ENCODE measurements around the gene APOC3.
"Not testable (repeated sequence)": the region's sequence is repeated elsewhere in the genome, so short reads cannot be mapped to it uniquely, and the experiment has no call there.

APOC3 gene

DNA sequence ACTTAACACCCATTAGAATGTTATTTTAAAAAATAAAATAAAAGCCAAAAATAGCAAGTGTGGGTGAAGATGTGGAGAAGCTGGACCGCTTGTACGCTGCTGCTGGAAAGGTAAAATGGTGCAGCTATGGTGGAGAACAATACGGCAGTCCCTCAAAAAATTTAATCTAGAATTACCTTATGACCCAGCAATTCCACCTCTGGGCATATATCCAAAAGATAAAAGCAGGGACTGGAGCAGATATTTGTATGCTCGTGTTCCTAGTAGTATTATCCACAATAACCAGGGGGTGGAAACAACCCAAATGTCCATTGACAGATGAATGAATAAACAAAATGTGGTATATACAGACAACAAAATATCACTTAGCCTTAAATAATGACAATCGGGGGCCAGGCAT is 31.9 kb upstream of the APOC3 start:
- peaks cover 15% of the 10 kb centered on the region; the same call in 1 of the 2 replicates for H3K27me3 ChIP-seq (ENCODE audit: low read depth, low read length)
- H3K79me2 ChIP-seq (ENCODE audit: low read length) = no peaks in the 10 kb centered on the region
- no peak overlapping the region for H3K4me2 ChIP-seq (ENCODE audit: low read length)
- no peaks in the 10 kb centered on the region for H3K36me3 ChIP-seq (replicated peaks; ENCODE audit: low read depth, low read length)
- H3K27ac ChIP-seq (ENCODE audit: low read length) = no peak overlapping the region
- H3K9me3 ChIP-seq (ENCODE audit: insufficient read depth, low read length) = no peaks in the 10 kb centered on the region
- peaks cover 3% of the 10 kb centered on the region; the same call in 1 of the 2 replicates for H3K4me1 ChIP-seq (ENCODE audit: low read length)
- H3K9ac ChIP-seq (ENCODE audit: low read length) = no peak overlapping the region
- H3K4me3 ChIP-seq (ENCODE audit: low read length) = no peak overlapping the region
- no peak overlapping the region for H2AFZ ChIP-seq (ENCODE audit: low read depth, low read length)
- TF ChIP-seq EZH2phosphoT487 (IDR thresholded peaks at IDR 0.05; ENCODE audit: low read depth) (no peak), CTCF (IDR thresholded peaks at IDR 0.05; ENCODE audit: low read depth, low read length) (no peak)
- H4K20me1 ChIP-seq (ENCODE audit: insufficient read depth, low read length) = no peaks in the 10 kb centered on the region

- Histone ChIP-seq H3K27me3 (ENCODE audit: low read depth, low read length) (peaks cover 15% of the 10 kb centered on the region; the same call in 1 of the 2 replicates), H3K27ac (ENCODE audit: low read length) (no peak overlapping the region), H3K4me3 (ENCODE audit: low read length) (no peak overlapping the region), H3K9me3 (ENCODE audit: insufficient read depth, low read length) (no peaks in the 10 kb centered on the region), H3K4me1 (ENCODE audit: low read length) (peaks cover 3% of the 10 kb centered on the region; the same call in 1 of the 2 replicates), H3K79me2 (ENCODE audit: low read length) (no peaks in the 10 kb centered on the region), H2AFZ (ENCODE audit: low read depth, low read length) (no peak overlapping the region), H3K9ac (ENCODE audit: low read length) (no peak overlapping the region), H3K36me3 (replicated peaks; ENCODE audit: low read depth, low read length) (no peaks in the 10 kb centered on the region), H4K20me1 (ENCODE audit: insufficient read depth, low read length) (no peaks in the 10 kb centered on the region), H3K4me2 (ENCODE audit: low read length) (no peak overlapping the region)
- no peak for TF ChIP-seq CTCF (IDR thresholded peaks at IDR 0.05; ENCODE audit: low read depth, low read length)
- no peak for TF ChIP-seq EZH2phosphoT487 (IDR thresholded peaks at IDR 0.05; ENCODE audit: low read depth)
Observed at GRCh38 chr11:116798368-116798767, 31.3 kb upstream of the APOC3 start.

DNA sequence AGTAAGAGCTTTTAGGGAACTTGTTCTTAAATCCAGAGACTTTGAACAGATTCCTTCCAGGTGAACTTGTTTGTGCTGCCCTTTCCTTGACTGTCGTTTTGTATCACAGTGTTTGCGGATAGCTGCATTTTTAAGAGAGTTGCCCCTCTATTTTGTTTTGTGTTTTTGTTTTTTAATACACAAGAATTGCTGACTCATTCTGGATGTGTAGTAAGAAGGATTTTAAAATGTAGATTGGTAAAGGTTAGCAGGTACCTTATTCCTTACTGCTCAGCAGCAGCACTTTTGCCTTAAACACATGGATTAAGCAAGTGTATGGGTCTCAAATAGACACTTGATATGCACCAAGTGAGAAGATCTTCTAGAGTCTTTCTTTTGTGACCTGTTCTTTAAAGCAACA is 29.1 kb upstream of the APOC3 start:
- Histone ChIP-seq H3K4me1 (ENCODE audit: low read length) (peaks cover 3% of the 10 kb centered on the region; the same call in 1 of the 2 replicates), H3K36me3 (replicated peaks; ENCODE audit: low read depth, low read length) (no peaks in the 10 kb centered on the region), H2AFZ (ENCODE audit: low read depth, low read length) (no peak overlapping the region), H3K9ac (ENCODE audit: low read length) (no peak overlapping the region), H3K79me2 (ENCODE audit: low read length) (no peaks in the 10 kb centered on the region), H3K4me3 (ENCODE audit: low read length) (no peak overlapping the region), H3K4me2 (ENCODE audit: low read length) (no peak overlapping the region), H3K9me3 (ENCODE audit: insufficient read depth, low read length) (no peaks in the 10 kb centered on the region), H3K27ac (ENCODE audit: low read length) (no peak overlapping the region), H3K27me3 (ENCODE audit: low read depth, low read length) (peaks cover 15% of the 10 kb centered on the region; the same call in 1 of the 2 replicates), H4K20me1 (ENCODE audit: insufficient read depth, low read length) (no peaks in the 10 kb centered on the region)
- TF ChIP-seq EZH2phosphoT487 (IDR thresholded peaks at IDR 0.05; ENCODE audit: low read depth) (no peak), CTCF (IDR thresholded peaks at IDR 0.05; ENCODE audit: low read depth, low read length) (no peak)

GRCh38 chr11:116801662-116802061 is 28.0 kb upstream of the APOC3 start:
- H3K4me1 ChIP-seq (ENCODE audit: low read length); H3K9me3 ChIP-seq (ENCODE audit: insufficient read depth, low read length); H4K20me1 ChIP-seq (ENCODE audit: insufficient read depth, low read length); H3K9ac ChIP-seq (ENCODE audit: low read length); H3K4me3 ChIP-seq (ENCODE audit: low read length); H3K4me2 ChIP-seq (ENCODE audit: low read length); H3K27ac ChIP-seq (ENCODE audit: low read length); H3K36me3 ChIP-seq (replicated peaks; ENCODE audit: low read depth, low read length); H2AFZ ChIP-seq (ENCODE audit: low read depth, low read length); H3K79me2 ChIP-seq (ENCODE audit: low read length): not testable (repeated sequence)
- peaks cover 15% of the 10 kb centered on the region; the same call in 1 of the 2 replicates for H3K27me3 ChIP-seq (ENCODE audit: low read depth, low read length)

DNA sequence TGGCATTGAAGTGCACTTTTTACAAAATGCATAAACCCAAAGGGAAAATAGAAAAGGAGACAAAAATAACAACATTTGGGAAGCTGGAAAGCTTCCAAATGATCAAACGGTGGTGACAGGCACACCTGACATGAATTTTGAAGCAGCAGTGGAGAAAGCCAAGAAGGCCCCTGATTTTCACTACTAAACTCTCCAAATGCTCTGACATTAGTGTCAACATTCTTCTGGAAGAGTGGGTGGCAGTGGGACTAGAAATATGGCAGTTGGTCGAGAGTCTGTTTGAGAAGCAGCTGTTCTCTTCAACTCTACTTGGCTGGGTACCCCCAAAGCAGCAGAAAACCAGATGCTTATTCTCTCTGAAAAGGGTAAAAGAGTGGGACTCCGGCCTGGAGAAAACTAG is 25.7 kb upstream of the APOC3 start:
- Histone ChIP-seq H3K27ac (ENCODE audit: low read length) (no peak overlapping the region), H3K9me3 (ENCODE audit: insufficient read depth, low read length) (no peaks in the 10 kb centered on the region), H3K79me2 (ENCODE audit: low read length) (no peaks in the 10 kb centered on the region), H3K36me3 (replicated peaks; ENCODE audit: low read depth, low read length) (no peaks in the 10 kb centered on the region), H3K27me3 (ENCODE audit: low read depth, low read length) (peaks cover 12% of the 10 kb centered on the region; the same call in 1 of the 2 replicates), H3K4me1 (ENCODE audit: low read length) (no peaks in the 10 kb centered on the region), H3K4me2 (ENCODE audit: low read length) (no peak overlapping the region), H3K9ac (ENCODE audit: low read length) (no peak overlapping the region), H3K4me3 (ENCODE audit: low read length) (no peak overlapping the region), H2AFZ (ENCODE audit: low read depth, low read length) (no peak overlapping the region), H4K20me1 (ENCODE audit: insufficient read depth, low read length) (no peaks in the 10 kb centered on the region)
- TF ChIP-seq CTCF (IDR thresholded peaks at IDR 0.05; ENCODE audit: low read depth, low read length) (no peak), EZH2phosphoT487 (IDR thresholded peaks at IDR 0.05; ENCODE audit: low read depth) (no peak)
